DMS153 treated with DMSO at 0.1 percent for 48 hours (cell line): ENCODE measurements around the gene ALCAM.

Experiments
- DNase-seq: peaks from one replicate; lab custom pipeline; 2025; ENCODE audit not compliant: unreplicated experiment; lab: John Stamatoyannopoulos, UW

Gene ALCAM

DNA sequence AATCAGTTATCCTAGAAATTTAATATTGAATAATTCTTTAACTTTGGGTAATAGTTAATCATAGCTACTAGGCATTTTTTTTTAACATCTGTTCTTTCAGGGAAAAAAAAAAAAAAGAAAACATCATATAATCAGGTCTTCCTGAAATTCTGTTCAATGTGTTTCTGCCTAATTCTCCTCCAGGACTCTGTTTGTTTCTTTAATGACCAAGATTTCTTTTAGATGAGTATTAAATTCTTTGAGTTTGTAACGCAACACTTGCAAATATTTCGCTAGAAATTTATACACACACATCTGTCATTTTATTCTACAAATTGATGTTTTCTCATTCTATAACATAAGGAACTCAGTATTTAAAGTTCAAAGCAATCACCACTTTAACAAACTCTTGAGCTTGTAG lies 56.7 kb downstream of the ALCAM start:
- no peak for DNase-seq

- no peak for DNase-seq
Observed at GRCh38 chr3:105424412-105425152, 57.9 kb downstream of the ALCAM start.

DNA sequence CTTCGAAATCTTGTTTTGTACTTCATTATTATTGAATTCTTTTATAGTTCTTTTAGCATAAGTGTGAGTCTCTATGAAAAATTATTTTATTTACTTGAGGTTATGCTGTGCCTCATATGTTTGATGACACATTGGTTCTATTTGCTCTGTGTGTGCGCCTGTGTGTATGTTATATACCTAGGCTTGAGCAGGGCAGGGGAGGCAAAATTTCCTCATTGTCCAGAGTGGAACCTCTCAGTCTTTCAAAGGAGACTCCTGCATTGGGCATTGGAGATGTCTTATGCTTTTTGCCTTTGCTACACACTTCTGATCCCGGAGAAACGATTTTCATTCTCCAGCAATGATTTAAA lies 58.4 kb downstream of the ALCAM start:
- DNase-seq = no peak

- no peak for DNase-seq
Observed at GRCh38 chr3:105427332-105427731, 60.6 kb downstream of the ALCAM start.

- DNase-seq = no peak
Observed at GRCh38 chr3:105429034-105429762, 62.5 kb downstream of the ALCAM start.

- no peak for DNase-seq
Observed at GRCh38 chr3:105430455-105430854, 63.7 kb downstream of the ALCAM start.

GRCh38 chr3:105431200-105431599 lies 64.5 kb downstream of the ALCAM start:
- no peak for DNase-seq

DNA sequence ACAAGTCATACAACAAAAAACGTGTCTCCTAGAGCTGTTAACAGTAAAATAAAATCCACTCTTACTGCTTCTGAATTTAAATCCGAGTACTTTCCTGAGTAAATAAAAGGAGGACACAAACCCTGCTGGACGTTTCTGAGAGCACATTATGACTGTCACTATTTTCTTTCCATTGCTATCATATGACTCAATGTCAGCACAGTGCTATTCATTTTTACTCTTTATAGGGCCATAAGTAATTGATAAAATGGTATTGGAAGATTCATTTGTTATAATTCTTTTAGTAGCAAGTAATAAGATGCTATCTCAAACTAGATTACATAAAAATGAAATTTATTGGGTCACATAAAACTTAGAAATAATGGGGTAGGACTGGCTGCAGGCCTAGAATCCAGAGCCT lies 68.6 kb downstream of the ALCAM start:
- no peak for DNase-seq

GRCh38 chr3:105436687-105437086 lies 70.0 kb downstream of the ALCAM start:
- no peak for DNase-seq

DNA sequence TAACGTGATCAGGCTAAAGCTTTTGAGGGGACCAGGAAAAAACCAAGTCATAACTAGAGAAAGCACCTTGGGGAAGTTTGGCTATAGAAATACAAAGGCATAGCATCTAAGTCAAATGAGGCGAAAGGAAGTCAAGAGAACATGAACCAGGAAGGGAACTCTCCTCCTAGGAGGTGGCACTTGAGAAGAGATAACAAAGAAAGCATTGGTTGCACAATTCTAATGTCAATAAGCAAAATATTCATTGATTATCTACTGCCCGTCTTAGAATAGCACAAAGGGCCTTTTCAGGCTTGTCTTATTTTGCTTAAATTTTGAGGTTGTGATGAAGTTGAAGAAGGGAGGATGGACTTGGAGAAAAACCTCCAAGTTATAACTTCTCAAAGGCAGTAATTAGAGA lies 73.4 kb downstream of the ALCAM start:
- no peak for DNase-seq

GRCh38 chr3:105444725-105445124 lies 78.0 kb downstream of the ALCAM start:
- no peak for DNase-seq

DNA sequence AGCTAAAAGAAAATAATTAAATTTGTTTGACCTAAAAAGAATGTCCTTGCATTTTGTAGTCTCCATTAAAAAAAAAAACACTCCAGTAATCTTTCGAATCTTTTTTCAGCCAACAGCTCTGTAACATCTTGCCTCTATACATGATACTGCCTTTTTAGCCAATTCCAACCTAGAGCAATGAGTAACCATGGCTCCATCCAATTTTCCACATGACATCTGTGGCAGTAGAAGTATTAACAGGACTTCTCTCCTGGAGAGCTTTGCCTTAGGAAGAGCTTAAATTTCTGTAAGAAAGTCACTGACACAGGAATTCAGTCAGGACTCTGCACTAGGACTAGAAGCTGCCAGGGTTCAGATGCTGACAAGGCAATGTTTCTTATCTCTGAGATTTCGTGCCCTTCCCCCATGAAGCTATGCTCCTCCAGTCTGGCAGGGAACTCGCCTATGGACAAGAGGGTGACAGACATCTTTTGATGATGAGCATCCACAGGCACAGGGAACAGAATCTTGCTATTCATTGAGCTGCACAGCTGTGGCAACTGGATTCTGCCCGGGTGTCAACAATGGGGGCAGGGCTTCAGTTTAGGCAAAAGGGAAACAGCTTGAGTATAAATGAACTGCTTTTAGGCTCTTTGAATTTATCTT lies 81.8 kb downstream of the ALCAM start:
- DNase-seq = no peak

DNA sequence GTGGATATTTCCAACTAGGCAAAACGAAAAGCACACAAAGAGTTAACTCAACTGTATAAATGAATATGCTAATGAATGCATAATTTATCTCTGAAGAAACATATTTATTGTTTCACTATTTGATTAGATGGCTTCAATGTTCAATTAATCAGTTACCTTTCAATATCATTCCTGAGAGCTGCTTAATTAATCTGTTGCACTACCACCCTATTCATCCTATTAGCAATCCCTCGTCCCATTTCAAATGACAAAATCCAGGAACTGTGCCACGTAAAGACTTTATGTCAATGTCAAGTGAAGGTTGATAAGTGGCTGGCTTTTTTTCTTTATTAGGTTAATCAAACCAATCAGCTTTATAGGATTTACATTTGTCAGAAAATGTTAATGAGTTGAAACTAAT lies 82.7 kb downstream of the ALCAM start:
- no peak for DNase-seq

DNA sequence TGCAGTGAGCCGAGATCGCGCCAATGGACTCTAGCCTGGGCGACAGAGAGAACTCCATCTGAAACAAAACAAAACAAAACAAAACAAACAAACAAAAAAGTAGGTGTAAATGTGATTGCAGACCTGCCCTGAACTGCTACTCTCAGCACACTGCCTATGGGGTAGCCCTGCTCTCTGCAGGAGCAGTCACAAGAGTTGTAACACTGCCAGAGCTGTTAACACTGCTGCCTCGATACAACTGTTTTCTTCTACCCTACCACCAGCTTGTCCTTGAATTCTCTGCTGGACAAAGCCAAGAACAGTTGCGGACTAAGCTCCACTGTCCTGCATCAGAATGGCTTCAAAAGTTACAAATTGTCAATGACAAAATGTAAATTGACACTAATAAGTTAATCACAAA lies 89.3 kb downstream of the ALCAM start:
- no peak for DNase-seq

GRCh38 chr3:105458518-105459215 lies 92.0 kb downstream of the ALCAM start:
- no peak for DNase-seq

GRCh38 chr3:105459566-105460290 lies 93.0 kb downstream of the ALCAM start:
- DNase-seq = no peak

DNA sequence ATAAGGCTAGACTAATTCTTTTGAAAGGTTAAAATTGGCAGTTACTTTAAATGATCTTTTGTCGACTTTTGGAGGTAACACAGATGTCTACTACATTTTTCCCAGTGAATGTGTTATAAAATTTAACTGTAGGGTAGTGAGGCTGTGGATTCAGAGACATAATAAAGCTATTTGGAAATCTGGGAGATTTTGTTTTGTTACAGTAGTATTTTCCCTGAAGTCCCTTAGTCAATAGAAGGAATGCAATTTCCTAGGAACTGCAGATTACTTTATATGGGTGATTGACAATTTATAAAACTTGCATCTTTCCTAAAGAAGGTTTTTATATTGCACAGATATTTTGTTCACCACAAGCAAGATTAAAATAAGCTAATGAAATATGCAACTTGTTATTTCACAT lies 96.9 kb downstream of the ALCAM start:
- no peak for DNase-seq

DNA sequence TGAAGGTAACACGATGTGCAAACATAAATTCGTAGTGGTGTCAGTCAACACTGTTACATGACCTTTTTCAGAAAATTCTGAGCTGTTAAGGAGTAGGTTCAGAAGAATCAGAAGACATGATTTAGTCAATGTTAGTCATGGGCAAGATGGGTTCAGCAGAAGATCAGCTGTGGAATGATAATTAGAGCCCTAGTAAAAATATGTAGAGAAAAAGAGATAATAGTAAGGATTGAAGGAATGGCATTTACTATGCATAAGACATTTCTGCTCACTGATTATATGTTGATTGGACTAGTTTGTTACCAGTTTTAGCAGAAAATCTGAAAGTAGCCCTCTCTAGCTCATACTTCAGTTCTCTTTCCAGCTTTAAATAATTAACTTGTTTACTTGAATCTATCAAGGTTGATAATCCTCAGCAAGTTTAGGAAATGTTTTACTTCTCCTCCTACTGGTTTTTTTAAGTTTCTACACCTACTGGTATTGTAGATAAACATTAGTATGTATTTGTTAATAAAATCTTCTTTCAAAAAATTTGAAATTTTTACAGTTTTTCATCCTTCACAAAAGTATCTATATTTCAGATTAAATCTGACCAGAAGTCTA lies 98.6 kb downstream of the ALCAM start:
- no peak for DNase-seq

GRCh38 chr3:105466072-105466471 lies 99.4 kb downstream of the ALCAM start:
- DNase-seq = no peak

DNA sequence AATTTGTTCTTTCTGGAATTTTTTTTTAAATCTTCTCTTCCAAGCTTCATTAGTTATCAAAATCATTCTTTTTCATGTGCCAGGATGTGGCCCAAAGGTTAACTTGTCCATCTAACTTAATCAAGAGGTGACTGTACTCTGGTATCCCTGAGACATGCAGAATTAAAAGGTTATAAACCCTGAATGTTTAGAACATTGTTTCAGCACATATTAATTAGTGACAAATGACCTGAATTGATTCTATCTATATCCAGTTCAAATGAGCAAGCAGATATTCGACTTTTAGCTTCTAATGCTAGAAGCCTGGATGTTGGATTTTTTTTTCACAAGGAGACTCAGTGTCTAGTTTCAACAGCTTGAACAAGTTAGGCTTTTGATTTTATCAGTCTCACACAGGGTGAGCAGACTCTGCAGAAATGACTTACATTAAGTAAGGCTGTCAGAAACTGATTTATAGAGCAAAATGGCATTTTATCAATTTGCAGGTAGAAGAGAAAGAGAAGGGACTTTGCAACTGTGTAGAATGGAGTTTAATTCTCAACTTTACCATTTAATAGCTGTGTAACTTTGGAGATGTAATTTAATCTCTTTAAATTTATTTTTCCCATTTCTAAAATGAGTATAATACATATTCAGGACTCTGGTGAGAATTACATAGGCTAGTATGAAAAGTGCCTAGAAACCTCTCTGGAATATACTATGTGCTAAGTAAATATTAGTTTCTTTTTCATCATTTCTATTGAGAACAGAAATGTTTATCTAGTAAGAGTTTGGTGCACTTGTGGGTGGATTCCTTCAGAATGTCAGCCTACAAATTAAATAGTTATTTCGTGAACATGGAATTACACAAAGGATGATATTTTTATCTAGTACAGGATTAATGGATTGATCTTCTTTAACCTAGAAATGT lies 100.0 kb downstream of the ALCAM start:
- DNase-seq = no peak
